Immature natural killer cell (primary cell): ENCODE measurements around the gene NDUFA13. TPM values are rescaled to one million over a fixed set of nuclear protein-coding genes. Genes with fewer than 3 reads are reported as not detected.
A peak's percentile ranks its signal among the peaks of the same experiment; 100 is the strongest.

Experiments
- DNase-seq, 3 donors: peaks; one replicate each; pipeline ENCODE4 v3.0.0; 2022; ENCODE audit warnings: mixed read lengths in 1 of 3
- H3K27ac Mint-ChIP-seq, 6 donors: one replicate each; pipeline ENCODE4 v1.8.0; 2020; ENCODE audit warnings: mixed read lengths in 6 of 6, mild to moderate bottlenecking in 5 of 6, inconsistent platforms in 4 of 6, moderate library complexity in 3 of 6
- H3K27me3 Mint-ChIP-seq, 3 donors: one replicate each; pipeline ENCODE4 v1.8.0; 2020 to 2021; ENCODE audit warnings: low read depth in 3 of 3, mild to moderate bottlenecking in 3 of 3, mixed read lengths in 3 of 3, moderate library complexity in 3 of 3, inconsistent platforms in 1 of 3
- H3K36me3 Mint-ChIP-seq, 3 donors: one replicate each; pipeline ENCODE4 v1.8.0; 2020; ENCODE audit warnings: mixed read lengths in 3 of 3, inconsistent platforms in 2 of 3, mild to moderate bottlenecking in 2 of 3
- H3K4me1 Mint-ChIP-seq, 2 donors: one replicate each; pipeline ENCODE4 v1.8.0; 2020; ENCODE audit warnings: inconsistent platforms in 2 of 2, mild to moderate bottlenecking in 2 of 2, mixed read lengths in 2 of 2, moderate library complexity in 1 of 2
- H3K4me3 Mint-ChIP-seq, 5 donors: one replicate each; pipeline ENCODE4 v1.8.0; 2020; ENCODE audit warnings: mild to moderate bottlenecking in 5 of 5, mixed read lengths in 5 of 5, inconsistent platforms in 3 of 5, moderate library complexity in 3 of 5
- H3K9me3 Mint-ChIP-seq, 6 donors: one replicate each; pipeline ENCODE4 v1.8.0; 2020; ENCODE audit warnings: mild to moderate bottlenecking in 6 of 6, mixed read lengths in 6 of 6, inconsistent platforms in 4 of 6, moderate library complexity in 3 of 6
- polyA plus RNA-seq, 3 donors: library from polyadenylated mRNA; unstranded; fragments of 300-500 nt; fragmentation: Illumina TruSeq; gene quantifications; one replicate each; pipeline ENCODE4 v1.2.3, GENCODE V29; 2021

NDUFA13 gene
- polyA plus RNA-seq, 3 donors from 2014 or later: 242 to 566 (median 301) TPM

DNA sequence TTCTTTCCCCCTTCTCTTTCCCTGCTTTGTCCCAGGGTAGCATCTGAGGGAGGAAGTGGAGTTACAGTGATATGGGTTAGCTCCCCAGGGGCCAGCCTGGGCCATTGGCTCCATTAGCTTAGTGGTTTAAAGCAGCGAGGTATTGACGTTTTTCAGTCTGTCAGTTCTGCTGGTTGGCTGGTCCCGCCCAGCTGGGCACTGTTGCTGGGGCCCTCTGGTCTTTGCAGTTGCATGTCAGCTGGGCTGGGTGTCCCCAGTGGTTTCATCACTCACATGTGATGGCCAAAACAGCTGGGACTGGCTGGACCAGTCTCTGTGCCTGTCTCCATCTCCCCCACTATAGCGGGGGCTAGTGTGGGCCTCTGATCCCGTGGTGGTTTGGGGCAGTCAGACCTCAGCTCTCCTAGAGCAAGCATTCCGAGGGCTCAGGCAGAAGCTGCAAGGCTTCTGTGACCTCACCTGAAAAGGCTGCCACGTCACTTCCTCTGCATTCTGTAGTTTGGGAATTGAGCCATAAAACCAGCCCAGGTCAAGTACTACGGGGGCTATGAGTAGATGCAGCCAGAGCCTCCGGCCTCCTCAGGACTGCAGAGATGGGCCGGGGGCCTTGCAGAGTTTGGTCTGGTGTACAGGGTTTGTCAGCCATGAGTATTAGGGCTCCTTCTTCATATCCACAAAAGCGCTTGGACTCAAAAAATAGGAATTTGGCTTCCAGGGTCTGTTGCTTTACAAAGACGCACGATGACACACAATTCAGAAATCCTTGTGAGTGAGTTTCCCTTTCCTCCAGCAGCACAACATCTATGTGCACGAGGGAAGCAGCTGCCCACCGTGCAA is 30.6 kb upstream of the NDUFA13 start:
- peaks cover 60 to 66% of the 10 kb centered on the region in 2 donors for H3K4me1 Mint-ChIP-seq
- peak overlapping the region; percentile 68 to 85 (median 73) for H3K27ac Mint-ChIP-seq
- no peak for DNase-seq
- H3K9me3 Mint-ChIP-seq: no peaks in the 10 kb centered on the region
- peaks cover 0 to 27% (median 17%) of the 10 kb centered on the region in 3 donors for H3K27me3 Mint-ChIP-seq
- peaks cover 0 to 4% (median 0%) of the 10 kb centered on the region in 3 donors for H3K36me3 Mint-ChIP-seq
- H3K4me3 Mint-ChIP-seq: no peak overlapping the region

DNA sequence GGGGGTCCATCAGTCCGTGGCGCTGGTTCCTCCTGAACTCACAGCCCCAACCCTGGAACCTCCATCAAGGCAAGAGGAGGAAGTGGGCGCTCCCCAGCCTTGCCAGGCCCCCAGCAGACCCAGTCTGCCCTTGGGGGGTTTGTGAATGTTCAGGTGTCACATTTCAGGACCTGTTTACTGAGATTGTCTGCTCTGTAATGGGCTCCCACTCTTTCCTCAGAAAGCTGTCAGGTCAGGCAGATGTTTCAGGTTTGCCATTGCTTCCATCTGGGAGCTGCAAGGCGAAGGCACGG is 30.1 kb upstream of the NDUFA13 start:
- Mint-ChIP-seq H3K4me3 (no peak overlapping the region), H3K9me3 (no peaks in the 10 kb centered on the region), H3K4me1 (peaks cover 60 to 66% of the 10 kb centered on the region in 2 donors), H3K36me3 (peaks cover 0 to 6% (median 0%) of the 10 kb centered on the region in 3 donors), H3K27ac (peak overlapping the region in 5 of 6 donors; percentile 68 to 85 (median 79)), H3K27me3 (peaks cover 0 to 30% (median 20%) of the 10 kb centered on the region in 3 donors)
- no peak for DNase-seq

DNA sequence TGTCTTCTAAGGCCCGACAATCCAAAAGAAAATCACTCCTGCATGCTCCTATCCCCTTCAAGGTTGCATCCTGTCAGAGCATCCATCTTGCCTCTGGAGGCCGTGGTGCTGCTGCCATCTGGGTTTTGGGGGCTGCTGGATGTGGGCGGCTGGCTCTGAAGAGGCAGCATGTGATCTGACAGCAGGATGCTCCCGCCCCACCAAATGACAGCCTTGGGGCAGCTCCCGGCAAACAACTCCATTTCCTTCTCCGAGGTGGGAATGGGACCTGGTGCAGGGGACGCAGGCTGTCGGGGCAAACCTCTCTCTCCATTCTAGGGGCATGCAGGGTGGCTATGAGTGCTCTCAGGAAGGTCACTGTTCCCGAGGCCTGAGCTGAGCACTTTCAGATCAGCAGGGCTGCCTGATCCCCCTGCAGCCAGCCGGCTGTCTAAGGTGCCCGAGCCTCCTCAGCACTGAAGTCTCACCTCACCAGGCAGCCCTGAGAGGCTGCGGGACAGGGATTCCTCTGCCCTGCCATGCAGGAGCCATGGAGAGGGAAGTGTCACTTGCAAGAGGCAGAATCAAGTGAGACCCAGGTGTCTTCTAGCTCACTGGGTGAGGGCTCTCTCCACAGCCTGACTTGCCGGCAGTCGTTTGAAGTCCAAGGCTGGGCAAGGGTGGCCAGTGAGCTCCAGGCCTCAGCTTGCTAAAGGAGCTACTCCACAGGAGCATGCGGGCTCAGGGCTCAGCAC is 29.5 kb upstream of the NDUFA13 start:
- Mint-ChIP-seq H3K4me1 (peaks cover 57 to 62% of the 10 kb centered on the region in 2 donors), H3K36me3 (peaks cover 0 to 6% (median 0%) of the 10 kb centered on the region in 3 donors), H3K4me3 (no peak overlapping the region), H3K27ac (peak overlapping the region; percentile 45 to 98 (median 76)), H3K9me3 (no peaks in the 10 kb centered on the region), H3K27me3 (peaks cover 0 to 32% (median 20%) of the 10 kb centered on the region in 3 donors)
- DNase-seq: no peak

DNA sequence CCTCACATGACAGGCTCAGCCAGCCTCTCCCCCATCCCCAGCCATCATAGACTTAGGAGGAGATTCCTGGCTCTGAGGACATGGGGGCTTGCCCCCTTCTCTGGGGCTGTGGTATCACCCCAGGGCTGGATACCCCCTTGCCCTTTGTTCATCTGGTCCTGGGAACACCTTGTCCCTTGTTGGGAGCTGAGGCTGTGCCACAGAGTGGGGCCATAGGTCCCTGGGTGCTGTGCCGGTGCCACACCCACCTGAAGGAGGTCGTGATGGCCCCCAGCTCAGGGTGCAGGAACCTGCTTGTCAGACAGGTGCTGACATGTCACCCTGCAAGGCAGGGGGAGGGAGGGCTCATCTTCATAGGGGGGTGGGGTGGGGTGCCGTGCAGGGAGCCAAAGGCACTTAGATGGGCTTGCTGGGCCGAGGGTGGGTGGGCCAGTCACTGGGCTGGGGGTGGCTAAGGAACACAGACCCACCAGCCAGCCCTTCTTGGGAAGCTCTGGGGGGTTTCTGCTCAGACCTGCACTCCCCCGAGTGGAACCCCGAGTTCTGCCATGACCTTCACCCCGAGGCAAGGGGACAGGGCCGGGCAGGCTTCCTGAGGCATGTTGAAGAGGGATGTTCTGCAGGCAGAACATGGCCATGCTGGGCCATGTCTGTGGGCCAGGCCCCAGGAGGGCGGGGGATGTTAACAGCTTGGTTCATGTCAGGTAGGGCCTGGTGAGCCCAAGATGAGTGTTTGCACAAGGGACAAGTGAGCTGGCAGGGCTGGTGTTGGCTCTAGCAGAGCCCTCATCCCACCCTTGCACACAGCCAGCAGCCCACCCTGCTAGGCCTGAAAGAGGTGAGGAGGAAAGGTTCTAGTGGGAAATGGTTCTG is 28.7 kb upstream of the NDUFA13 start:
- peak overlapping the region; percentile 94 to 98 (median 98) for H3K27ac Mint-ChIP-seq
- H3K9me3 Mint-ChIP-seq: no peaks in the 10 kb centered on the region
- peaks cover 56 to 59% of the 10 kb centered on the region in 2 donors for H3K4me1 Mint-ChIP-seq
- H3K36me3 Mint-ChIP-seq: peaks cover 0 to 6% (median 0%) of the 10 kb centered on the region in 3 donors
- H3K27me3 Mint-ChIP-seq: peaks cover 0 to 38% (median 20%) of the 10 kb centered on the region in 3 donors
- H3K4me3 Mint-ChIP-seq: peak overlapping the region in 4 of 5 donors; percentile 12 to 88 (median 48)
- no peak for DNase-seq

DNA sequence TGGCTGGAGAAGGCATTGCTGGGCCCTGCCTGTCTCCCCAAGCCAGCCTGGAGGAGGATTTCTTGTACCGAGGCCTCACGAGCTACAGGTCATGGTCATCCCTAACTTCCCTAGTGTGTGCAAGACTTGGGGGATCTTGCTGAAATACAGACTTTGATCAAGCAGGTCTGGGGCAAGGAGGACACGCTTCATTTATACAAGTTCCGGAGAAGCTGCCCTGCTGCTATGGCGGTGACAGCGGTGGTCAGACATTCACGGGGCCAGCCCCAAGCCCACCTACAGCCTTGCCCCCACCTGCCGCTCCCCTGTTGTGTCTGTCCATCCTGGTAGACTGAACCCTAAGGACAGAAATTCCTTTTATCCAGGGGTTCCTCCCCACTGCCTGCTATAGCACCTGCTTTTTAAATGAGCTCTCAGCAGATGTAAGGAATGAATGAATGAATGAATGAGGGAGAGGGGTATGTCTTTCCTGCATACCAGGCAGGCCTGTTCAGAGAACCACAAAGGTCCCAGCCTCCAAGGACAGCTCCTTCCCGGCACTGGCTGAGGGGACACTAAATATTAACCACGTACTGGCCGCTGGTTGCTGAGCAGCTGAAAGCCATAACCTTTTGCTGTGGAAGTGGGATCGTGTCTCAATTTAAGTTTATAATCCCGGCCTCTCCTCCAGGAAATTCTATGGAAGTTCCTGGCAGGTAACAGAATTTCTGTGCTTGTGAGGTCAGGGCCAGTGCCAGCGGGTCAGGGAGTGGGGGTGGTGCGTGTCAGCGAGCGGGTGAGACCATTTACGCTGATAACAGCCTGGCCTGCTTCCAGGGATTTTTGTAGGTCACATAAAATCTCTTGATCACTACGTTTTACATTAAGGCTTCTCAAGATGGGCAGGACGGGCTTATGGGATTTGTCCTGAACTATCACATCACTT is 27.8 kb upstream of the NDUFA13 start:
- Mint-ChIP-seq H3K4me3 (peak overlapping the region; percentile 75 to 88 (median 78)), H3K36me3 (peaks cover 0 to 4% (median 0%) of the 10 kb centered on the region in 3 donors), H3K27me3 (peaks cover 0 to 37% (median 22%) of the 10 kb centered on the region in 3 donors), H3K9me3 (no peaks in the 10 kb centered on the region), H3K27ac (peak overlapping the region; percentile 94 to 98 (median 98)), H3K4me1 (peaks cover 51 to 56% of the 10 kb centered on the region in 2 donors)
- DNase-seq: no peak

DNA sequence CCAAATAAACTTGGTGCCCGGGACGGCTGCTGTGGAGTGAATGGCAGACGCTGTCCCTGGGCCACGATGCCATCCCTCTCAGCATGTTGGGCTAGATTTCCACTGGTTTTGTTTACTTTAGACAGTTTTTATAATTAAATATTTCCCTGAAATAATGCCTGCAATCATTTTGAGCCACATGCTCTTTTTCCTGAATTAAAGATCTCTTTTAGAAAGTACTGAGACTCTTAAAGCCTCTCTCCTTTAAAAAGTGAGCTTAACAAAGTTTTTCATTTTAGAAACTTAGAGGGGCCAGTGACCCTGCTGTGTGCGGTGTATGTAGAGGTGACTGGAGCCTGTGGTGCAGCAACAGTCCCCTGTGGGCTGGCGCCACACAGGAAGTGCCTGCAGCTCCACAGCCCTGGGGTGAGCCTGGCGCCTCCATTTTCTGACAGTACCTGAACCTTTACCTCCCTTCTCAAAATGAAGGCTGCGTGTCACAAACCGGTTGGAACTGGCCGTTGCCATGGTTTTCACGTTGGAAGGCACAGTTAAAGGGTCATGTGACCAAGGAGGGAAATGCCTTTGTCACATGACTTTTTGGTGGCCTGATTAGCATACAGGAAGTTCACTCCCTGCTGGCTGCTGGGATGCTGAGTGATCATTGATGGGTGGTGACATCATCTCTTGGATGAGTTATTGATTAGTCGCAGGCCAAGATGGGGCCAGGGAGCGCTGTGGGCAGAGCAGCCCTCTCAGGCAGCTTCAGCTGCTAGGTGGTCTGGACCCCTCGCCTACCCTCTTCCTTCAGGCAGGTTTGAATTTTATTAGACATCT is 26.9 kb upstream of the NDUFA13 start:
- H3K27me3 Mint-ChIP-seq: peaks cover 0 to 37% (median 22%) of the 10 kb centered on the region in 3 donors
- peak overlapping the region; percentile 94 to 98 (median 98) for H3K27ac Mint-ChIP-seq
- peak; percentile 84 to 88 (median 84) for DNase-seq
- H3K36me3 Mint-ChIP-seq: peaks cover 0 to 3% (median 0%) of the 10 kb centered on the region in 3 donors
- H3K4me1 Mint-ChIP-seq: peaks cover 50 to 53% of the 10 kb centered on the region in 2 donors
- H3K4me3 Mint-ChIP-seq: peak overlapping the region; percentile 75 to 88 (median 78)
- H3K9me3 Mint-ChIP-seq: no peaks in the 10 kb centered on the region

DNA sequence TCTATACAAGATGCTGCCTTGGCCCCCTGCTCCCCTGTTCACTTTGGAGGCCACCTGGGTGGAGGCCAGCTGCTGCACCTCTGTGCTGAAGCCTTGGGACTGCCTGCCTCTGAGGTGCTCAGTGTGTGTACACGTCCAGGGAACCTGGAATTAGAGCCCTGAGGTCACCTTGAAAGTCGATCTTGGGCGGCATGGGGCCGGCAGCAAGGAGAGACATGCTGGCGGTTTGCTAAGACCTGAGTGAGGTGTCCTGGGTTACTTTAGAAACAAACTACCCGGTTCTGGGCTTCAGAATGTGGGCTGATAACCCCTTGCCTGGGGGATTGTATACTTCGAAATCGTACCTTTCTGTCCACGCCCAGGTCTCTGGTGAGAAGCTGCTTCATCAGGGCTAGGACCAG is 26.2 kb upstream of the NDUFA13 start:
- Mint-ChIP-seq H3K9me3 (no peaks in the 10 kb centered on the region), H3K27me3 (peaks cover 0 to 41% (median 24%) of the 10 kb centered on the region in 3 donors), H3K27ac (peak overlapping the region; percentile 94 to 98 (median 98)), H3K4me3 (peak overlapping the region; percentile 75 to 88 (median 78)), H3K36me3 (peaks cover 0 to 3% (median 2%) of the 10 kb centered on the region in 3 donors), H3K4me1 (peaks cover 49 to 51% of the 10 kb centered on the region in 2 donors)
- DNase-seq: no peak

DNA sequence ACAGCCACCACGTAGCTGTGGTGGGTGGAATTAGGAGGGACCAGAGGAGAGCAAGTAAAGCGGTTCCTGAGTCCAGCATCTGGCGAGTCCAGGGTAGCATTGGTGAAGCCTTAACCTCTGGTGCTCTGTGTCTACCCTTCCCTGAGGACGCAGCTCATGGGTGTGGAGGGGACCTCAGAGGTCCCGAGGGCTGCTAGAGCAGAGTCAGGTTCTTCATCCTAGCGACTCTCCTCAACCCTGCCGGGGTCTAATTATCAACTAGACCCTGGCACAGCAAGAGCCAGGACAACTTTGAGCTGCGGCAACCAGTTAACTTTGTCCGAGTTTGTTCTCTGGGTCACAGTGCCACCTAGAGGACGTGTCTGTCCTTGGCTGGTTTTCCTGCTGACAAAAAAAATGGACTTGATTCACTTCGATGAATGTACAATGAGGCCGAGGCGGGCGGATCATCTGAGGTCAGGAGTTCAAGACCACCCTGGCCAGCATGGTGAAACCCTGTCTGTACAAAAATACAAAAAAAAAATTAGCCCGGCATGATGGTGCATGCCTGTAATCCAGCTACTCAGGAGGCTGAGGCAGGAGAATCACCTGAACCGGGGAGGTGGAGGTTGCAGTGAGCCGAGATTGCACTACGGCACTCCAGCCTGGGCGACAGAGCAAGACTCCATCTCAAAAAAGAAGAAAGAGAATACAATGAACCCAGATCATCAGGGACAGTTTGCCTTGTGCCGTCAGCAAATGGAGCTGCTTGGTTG is 25.6 kb upstream of the NDUFA13 start:
- peaks cover 43 to 47% of the 10 kb centered on the region in 2 donors for H3K4me1 Mint-ChIP-seq

DNA sequence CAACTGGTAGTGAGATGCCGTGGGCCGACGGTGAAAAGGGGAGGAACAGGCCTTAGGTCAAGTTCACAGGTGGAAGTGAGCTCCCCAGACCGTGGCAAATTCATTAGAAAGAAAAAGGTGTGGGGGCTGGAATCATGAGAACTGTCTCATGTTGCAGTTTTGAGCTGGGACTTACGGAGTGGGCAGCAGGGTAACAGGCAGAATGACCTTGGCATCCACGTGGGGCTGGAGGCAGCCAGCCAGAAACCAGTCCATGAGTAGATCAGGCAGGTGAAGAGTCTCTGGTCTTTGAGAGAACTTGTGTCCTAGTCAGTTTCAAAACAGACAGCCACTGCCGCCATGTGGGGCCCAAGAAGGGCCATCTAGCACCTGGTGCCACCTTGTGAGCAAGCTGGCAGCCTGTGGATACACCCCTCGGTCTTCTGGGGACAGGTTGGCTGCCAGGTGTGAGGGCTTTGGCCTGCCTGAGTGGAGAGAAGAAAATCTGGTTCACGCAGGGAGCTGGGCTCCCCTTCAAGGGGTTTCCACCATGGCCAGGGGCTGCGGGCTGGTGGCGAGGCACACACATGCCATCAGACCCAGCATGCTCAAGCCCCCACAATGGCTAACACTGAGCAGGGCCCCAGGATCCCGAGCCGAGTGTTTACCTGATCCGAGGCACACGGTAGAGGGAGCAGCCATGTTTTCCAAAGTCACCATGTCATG is 24.6 kb upstream of the NDUFA13 start:
- DNase-seq: no peak
- Mint-ChIP-seq H3K4me1 (peaks cover 39 to 42% of the 10 kb centered on the region in 2 donors), H3K9me3 (no peaks in the 10 kb centered on the region), H3K27ac (peak overlapping the region in 3 of 6 donors; percentile 4 to 98 (median 50)), H3K4me3 (no peak overlapping the region), H3K36me3 (peaks cover 0 to 4% (median 3%) of the 10 kb centered on the region in 3 donors), H3K27me3 (peaks cover 5 to 45% (median 21%) of the 10 kb centered on the region in 3 donors)

More for the DNA sequence above, 25.6 kb upstream of the NDUFA13 start:
- H3K27me3 Mint-ChIP-seq: peaks cover 3 to 44% (median 21%) of the 10 kb centered on the region in 3 donors
- H3K9me3 Mint-ChIP-seq: no peaks in the 10 kb centered on the region
- H3K36me3 Mint-ChIP-seq: peaks cover 0 to 4% (median 3%) of the 10 kb centered on the region in 3 donors
- H3K4me3 Mint-ChIP-seq: peak overlapping the region; percentile 75 to 88 (median 78)
- H3K27ac Mint-ChIP-seq: peak overlapping the region; percentile 94 to 98 (median 98)
- peak; percentile 76 to 82 (median 79) for DNase-seq

DNA sequence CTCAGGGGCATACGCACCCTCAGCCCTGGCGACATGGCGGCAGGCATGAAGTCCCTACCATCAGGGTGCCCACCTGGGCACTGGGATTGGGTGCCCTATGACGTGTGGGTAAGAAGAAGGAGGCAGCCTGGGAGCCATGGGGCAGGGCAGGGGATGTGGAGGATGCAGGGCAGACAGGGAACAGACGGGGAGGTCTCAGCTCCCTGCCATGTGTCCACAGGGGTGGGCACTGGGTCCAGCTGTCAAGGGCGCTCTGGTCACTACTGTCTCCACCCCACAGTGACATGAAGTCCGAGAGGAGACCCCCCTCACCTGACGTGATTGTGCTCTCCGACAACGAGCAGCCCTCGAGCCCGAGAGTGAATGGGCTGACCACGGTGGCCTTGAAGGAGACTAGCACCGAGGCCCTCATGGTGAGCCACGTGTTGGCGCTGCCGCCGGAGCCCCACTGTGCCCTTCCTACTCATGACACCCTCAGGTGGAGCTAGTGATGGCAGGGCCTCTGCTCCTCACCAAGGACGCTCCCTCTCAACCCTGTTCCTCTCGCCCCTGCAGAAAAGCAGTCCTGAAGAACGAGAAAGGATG is 23.9 kb upstream of the NDUFA13 start:
- DNase-seq: no peak
- Mint-ChIP-seq H3K36me3 (peaks cover 0 to 9% (median 4%) of the 10 kb centered on the region in 3 donors), H3K4me1 (peaks cover 44% of the 10 kb centered on the region in 2 donors), H3K9me3 (no peaks in the 10 kb centered on the region), H3K4me3 (no peak overlapping the region), H3K27me3 (peaks cover 5 to 44% (median 19%) of the 10 kb centered on the region in 3 donors), H3K27ac (peak overlapping the region in 2 of 6 donors; percentile 9 to 45)
